HCT116 (cell line): ENCODE data around the gene SEMA5A. TPM values are rescaled to one million over a fixed set of nuclear protein-coding genes. Genes with fewer than 3 reads are reported as not detected.

Experiments
- ATAC-seq: fragments of 200-7000 bp; cut with Tn5 transposase; 2 replicates; pipeline ENCODE4 v1.9.1; 2020; ENCODE audit warnings: mild to moderate bottlenecking, moderate library complexity
- BruUV-seq: library from RNA; stranded (reverse); fragments of 400-500 nt; replicated peaks from 2 replicates; lab custom pipeline; 2021; lab: Mats Ljungman, UMichigan
- CTCF ChIA-PET: fragments of 300-600 bp; sonication (Branson Sonifier 250); formaldehyde crosslinking; loops from one replicate; lab custom pipeline; 2021; ENCODE audit warnings: antibody characterized with exemption; lab: Charles Lee
- POLR2A ChIA-PET: fragments of 300-600, 350-600 bp; sonication (Branson Sonifier 250); formaldehyde crosslinking; loops from one replicate; lab custom pipeline; 2021; ENCODE audit warnings: antibody characterized with exemption; lab: Charles Lee
- RAD21 ChIA-PET, 2 experiments: fragments of 300-600 bp; sonication (Branson Sonifier 250); formaldehyde crosslinking; loops; one replicate each; lab custom pipeline; 2023; ENCODE audit warnings: low total read pairs in 2 of 2; ENCODE audit not compliant: uncharacterized antibody in 2 of 2, unreplicated experiment in 2 of 2, low non-redundant PET in 1 of 2; lab: Charles Lee
- DNase-seq: peaks from one replicate; pipeline ENCODE4 v3.0.0-alpha.2; 2010; ENCODE audit warnings: low read depth, low spot score
- H2AFZ ChIP-seq: fragments of 200-600 bp; shearing (Covaris generic), sonication (generic); 2 replicates; pipeline ENCODE4 v1.6.1; 2017; ENCODE audit warnings: low read depth, mixed run types, mixed read lengths, antibody characterized with exemption, low read length; ENCODE audit not compliant: poor library complexity, severe bottlenecking
- H3K27ac ChIP-seq: 2 replicates; pipeline ENCODE4 v1.5.1; 2012; ENCODE audit warnings: low read depth, low read length
- H3K27me3 ChIP-seq: fragments of 200-600 bp; sonication (generic); 2 replicates; pipeline ENCODE4 v1.6.1; 2016; ENCODE audit warnings: mixed run types, low read length, mixed read lengths; ENCODE audit not compliant: insufficient read depth
- H3K36me3 ChIP-seq, 2 experiments: fragments of 200-500 bp in 1 of 2; fragments of 200-600 bp in 1 of 2; sonication (Bioruptor generic) in 1 of 2; sonication (generic) in 1 of 2; 2 replicates each; pipeline versions ENCODE4 v1.5.1 to v1.6.1; 2014 to 2016; ENCODE audit warnings: low read length in 2 of 2, inconsistent platforms in 1 of 2, mixed read lengths in 1 of 2, mixed run types in 1 of 2; ENCODE audit not compliant: insufficient read depth in 2 of 2, control insufficient read depth in 1 of 2
- H3K4me1 ChIP-seq, 2 experiments: fragments of 200-600 bp in 1 of 2; sonication (generic) in 1 of 2; 2 replicates each; pipeline versions ENCODE4 v1.5.1 to v1.6.1; 2012 to 2017; ENCODE audit warnings: low read length in 2 of 2, inconsistent platforms in 1 of 2, mild to moderate bottlenecking in 1 of 2, mixed read lengths in 1 of 2, mixed run types in 1 of 2, moderate library complexity in 1 of 2; ENCODE audit not compliant: insufficient read depth in 2 of 2, control insufficient read depth in 1 of 2
- H3K4me2 ChIP-seq: fragments of 200-600 bp; sonication (generic); 2 replicates; pipeline ENCODE4 v1.6.1; 2017; ENCODE audit warnings: mixed run types, low read length, mixed read lengths
- H3K4me3 ChIP-seq, 2 experiments: fragments of 200-600 bp in 1 of 2; sonication (generic) in 1 of 2; replicated peaks in 1 of 2; 2 replicates each; pipeline ENCODE4 v1.5.1; 2011 to 2016; ENCODE audit warnings: low read length in 2 of 2, control low read depth in 1 of 2, low read depth in 1 of 2, mild to moderate bottlenecking in 1 of 2, mixed read lengths in 1 of 2, mixed run types in 1 of 2
- H3K79me2 ChIP-seq: fragments of 200-600 bp; sonication (generic); 2 replicates; pipeline ENCODE4 v1.6.1; 2017; ENCODE audit warnings: mild to moderate bottlenecking, mixed run types, low read length, moderate library complexity, mixed read lengths; ENCODE audit not compliant: insufficient read depth
- H3K9ac ChIP-seq: fragments of 200-600 bp; sonication (generic); 2 replicates; pipeline ENCODE4 v1.6.1; 2016; ENCODE audit warnings: low read length, mixed read lengths
- H3K9me2 ChIP-seq: fragments of 200-600 bp; sonication (generic), shearing (Covaris generic); 2 replicates; pipeline ENCODE4 v1.6.1; 2017; ENCODE audit warnings: mixed run types, mild to moderate bottlenecking, moderate library complexity; ENCODE audit not compliant: insufficient read depth
- H3K9me3 ChIP-seq, 2 experiments: fragments of 200-500 bp in 1 of 2; fragments of 200-600 bp in 1 of 2; sonication (Bioruptor generic) in 1 of 2; sonication (generic) in 1 of 2; 2 replicates each; pipeline ENCODE4 v1.6.1; 2014 to 2017; ENCODE audit warnings: low read length in 2 of 2, mixed read lengths in 2 of 2, inconsistent platforms in 1 of 2, low read depth in 1 of 2, mild to moderate bottlenecking in 1 of 2, mixed run types in 1 of 2, moderate library complexity in 1 of 2; ENCODE audit not compliant: control insufficient read depth in 1 of 2, insufficient read depth in 1 of 2
- H4K20me1 ChIP-seq: fragments of 200-600 bp; sonication (generic), shearing (Covaris generic); 2 replicates; pipeline ENCODE4 v1.6.1; 2017; ENCODE audit warnings: mixed run types, mild to moderate bottlenecking, moderate library complexity; ENCODE audit not compliant: insufficient read depth
- CBX3 ChIP-seq: IDR thresholded peaks from 2 replicates; pipeline ENCODE4 v1.6.1; 2012; ENCODE audit warnings: low read depth
- CEBPB ChIP-seq: IDR thresholded peaks from 2 replicates; pipeline ENCODE4 v1.6.1; 2012; ENCODE audit warnings: low read depth
- CTCF ChIP-seq, 3 experiments: fragments of 200-600 bp in 1 of 3; sonication (generic) in 1 of 3; IDR thresholded peaks in 2 of 3; conservative IDR thresholded peaks in 1 of 3; 2 replicates each; pipeline ENCODE4 v1.5.1; 2012 to 2017; ENCODE audit warnings: low read depth in 2 of 3, low read length in 2 of 3, antibody characterized with exemption in 1 of 3, borderline replicate concordance in 1 of 3, control low read depth in 1 of 3, mild to moderate bottlenecking in 1 of 3, mixed read lengths in 1 of 3, mixed run types in 1 of 3, moderate library complexity in 1 of 3; ENCODE audit not compliant: insufficient read depth in 1 of 3
- EGR1 ChIP-seq: IDR thresholded peaks from 2 replicates; pipeline ENCODE4 v1.6.1; 2012; ENCODE audit warnings: low read depth
- EZH2 ChIP-seq: fragments of 200-600 bp; sonication (generic); IDR thresholded peaks from 2 replicates; pipeline ENCODE4 v1.6.1; 2017; ENCODE audit warnings: antibody characterized with exemption, mixed run types
- EZH2phosphoT487 ChIP-seq: fragments of 200-600 bp; IDR thresholded peaks from 2 replicates; pipeline ENCODE4 v1.6.1; 2018; ENCODE audit warnings: antibody characterized with exemption, borderline replicate concordance
- FOSL1 ChIP-seq: IDR thresholded peaks from 2 replicates; pipeline ENCODE4 v1.6.1; 2012; ENCODE audit warnings: low read depth
- JUND ChIP-seq: IDR thresholded peaks from 2 replicates; pipeline ENCODE4 v1.6.1; 2012
- POLR2A ChIP-seq: IDR thresholded peaks from 2 replicates; pipeline ENCODE4 v1.7.0; 2011; ENCODE audit warnings: borderline replicate concordance; ENCODE audit not compliant: insufficient read depth, insufficient read length; ENCODE audit errors: extremely low read depth
- POLR2AphosphoS5 ChIP-seq: IDR thresholded peaks from 2 replicates; pipeline ENCODE4 v1.6.1; 2011; ENCODE audit warnings: mild to moderate bottlenecking, low read depth, low read length, moderate library complexity
- SP1 ChIP-seq: IDR thresholded peaks from 2 replicates; pipeline ENCODE4 v1.6.1; 2012; ENCODE audit warnings: low read depth
- SRF ChIP-seq: IDR thresholded peaks from 2 replicates; pipeline ENCODE4 v1.6.1; 2012; ENCODE audit warnings: low read depth
- TCF7L2 ChIP-seq: IDR thresholded peaks from 2 replicates; pipeline ENCODE4 v1.7.0; 2011; ENCODE audit warnings: borderline replicate concordance, inconsistent platforms; ENCODE audit not compliant: insufficient read depth, insufficient read length; ENCODE audit errors: extremely low read depth
- YY1 ChIP-seq: IDR thresholded peaks from 2 replicates; pipeline ENCODE4 v1.6.1; 2011; ENCODE audit warnings: low read length, low read depth, moderate library complexity, mild to moderate bottlenecking; ENCODE audit not compliant: insufficient replicate concordance; ENCODE audit errors: extremely low read depth
- ZFX ChIP-seq: fragments of 450-650 bp; IDR thresholded peaks from 2 replicates; pipeline ENCODE4 v1.6.1; 2017
- intact Hi-C: fragments of 100-400 bp; cut with micrococcal nuclease; formaldehyde crosslinking; loops from 2 replicates; pipeline ENCODE4 v1.10.0; 2022
- total RNA-seq: library from RNA; stranded (reverse); gene quantifications from one replicate; pipeline ENCODE4 v1.2.1, GENCODE V29; 2021; ENCODE audit not compliant: unreplicated experiment
- TF ChIP-seq, protein P1 (sequence below): IDR thresholded peaks from 2 replicates; pipeline ENCODE4 v1.6.1; 2012
- TF ChIP-seq, protein P2 (sequence below): IDR thresholded peaks from 2 replicates; pipeline ENCODE4 v1.6.1; 2012
- TF ChIP-seq, protein P3 (sequence below): IDR thresholded peaks from 2 replicates; pipeline ENCODE4 v1.6.1; 2012; ENCODE audit warnings: low read depth

Gene SEMA5A
- total RNA-seq, 1 experiment from 2014 or later = 0.02 TPM

GRCh38 chr5:9411142-9411541 is 134.7 kb downstream of the SEMA5A start:
- Histone ChIP-seq H3K79me2 (no peaks in the 10 kb centered on the region), H3K4me1 (no peaks in the 10 kb centered on the region), H2AFZ (no peak overlapping the region), H3K27me3 (no peaks in the 10 kb centered on the region), H3K9me2 (no peaks in the 10 kb centered on the region), H3K4me2 (no peak overlapping the region), H3K27ac (no peak overlapping the region), H3K4me3 (no peak overlapping the region), H3K9ac (no peak overlapping the region), H4K20me1 (no peaks in the 10 kb centered on the region), H3K36me3 (no peaks in the 10 kb centered on the region), H3K9me3 (peaks cover 6 to 24% of the 10 kb centered on the region in 2 experiments; a peak in 2 of 4 replicates)
- no TSS peak for BruUV-seq
- CTCF ChIA-PET = no interaction called here
- no peak for ATAC-seq
- RAD21 ChIA-PET = no interaction called here
- DNase-seq = no peak
- POLR2A ChIA-PET = no interaction called here
- intact Hi-C loops = no loop called here
- TF ChIP-seq POLR2AphosphoS5 (no peak), CTCF (IDR thresholded peaks at IDR 0.05 in 2 of 3, conservative IDR thresholded peaks at IDR 0.05 in 1 of 3; ENCODE audit: borderline replicate concordance in 1 of 3, insufficient read depth in 1 of 3, low read depth in 2 of 3, low read length in 2 of 3) (no peak), CBX3 (no peak), SP1 (no peak), YY1 (no peak), TCF7L2 (no peak), EZH2 (no peak), FOSL1 (no peak), CEBPB (no peak), SRF (no peak), ZFX (no peak), JUND (no peak), EGR1 (no peak), EZH2phosphoT487 (no peak), POLR2A (no peak)
- TF ChIP-seq, protein P1, sequence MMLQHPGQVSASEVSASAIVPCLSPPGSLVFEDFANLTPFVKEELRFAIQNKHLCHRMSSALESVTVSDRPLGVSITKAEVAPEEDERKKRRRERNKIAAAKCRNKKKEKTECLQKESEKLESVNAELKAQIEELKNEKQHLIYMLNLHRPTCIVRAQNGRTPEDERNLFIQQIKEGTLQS = no peak
- TF ChIP-seq, protein P2, sequence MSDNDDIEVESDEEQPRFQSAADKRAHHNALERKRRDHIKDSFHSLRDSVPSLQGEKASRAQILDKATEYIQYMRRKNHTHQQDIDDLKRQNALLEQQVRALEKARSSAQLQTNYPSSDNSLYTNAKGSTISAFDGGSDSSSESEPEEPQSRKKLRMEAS = no peak
- TF ChIP-seq, protein P3, sequence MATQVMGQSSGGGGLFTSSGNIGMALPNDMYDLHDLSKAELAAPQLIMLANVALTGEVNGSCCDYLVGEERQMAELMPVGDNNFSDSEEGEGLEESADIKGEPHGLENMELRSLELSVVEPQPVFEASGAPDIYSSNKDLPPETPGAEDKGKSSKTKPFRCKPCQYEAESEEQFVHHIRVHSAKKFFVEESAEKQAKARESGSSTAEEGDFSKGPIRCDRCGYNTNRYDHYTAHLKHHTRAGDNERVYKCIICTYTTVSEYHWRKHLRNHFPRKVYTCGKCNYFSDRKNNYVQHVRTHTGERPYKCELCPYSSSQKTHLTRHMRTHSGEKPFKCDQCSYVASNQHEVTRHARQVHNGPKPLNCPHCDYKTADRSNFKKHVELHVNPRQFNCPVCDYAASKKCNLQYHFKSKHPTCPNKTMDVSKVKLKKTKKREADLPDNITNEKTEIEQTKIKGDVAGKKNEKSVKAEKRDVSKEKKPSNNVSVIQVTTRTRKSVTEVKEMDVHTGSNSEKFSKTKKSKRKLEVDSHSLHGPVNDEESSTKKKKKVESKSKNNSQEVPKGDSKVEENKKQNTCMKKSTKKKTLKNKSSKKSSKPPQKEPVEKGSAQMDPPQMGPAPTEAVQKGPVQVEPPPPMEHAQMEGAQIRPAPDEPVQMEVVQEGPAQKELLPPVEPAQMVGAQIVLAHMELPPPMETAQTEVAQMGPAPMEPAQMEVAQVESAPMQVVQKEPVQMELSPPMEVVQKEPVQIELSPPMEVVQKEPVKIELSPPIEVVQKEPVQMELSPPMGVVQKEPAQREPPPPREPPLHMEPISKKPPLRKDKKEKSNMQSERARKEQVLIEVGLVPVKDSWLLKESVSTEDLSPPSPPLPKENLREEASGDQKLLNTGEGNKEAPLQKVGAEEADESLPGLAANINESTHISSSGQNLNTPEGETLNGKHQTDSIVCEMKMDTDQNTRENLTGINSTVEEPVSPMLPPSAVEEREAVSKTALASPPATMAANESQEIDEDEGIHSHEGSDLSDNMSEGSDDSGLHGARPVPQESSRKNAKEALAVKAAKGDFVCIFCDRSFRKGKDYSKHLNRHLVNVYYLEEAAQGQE = no peak
